ENCODE data around the gene NCDN.

DNA sequence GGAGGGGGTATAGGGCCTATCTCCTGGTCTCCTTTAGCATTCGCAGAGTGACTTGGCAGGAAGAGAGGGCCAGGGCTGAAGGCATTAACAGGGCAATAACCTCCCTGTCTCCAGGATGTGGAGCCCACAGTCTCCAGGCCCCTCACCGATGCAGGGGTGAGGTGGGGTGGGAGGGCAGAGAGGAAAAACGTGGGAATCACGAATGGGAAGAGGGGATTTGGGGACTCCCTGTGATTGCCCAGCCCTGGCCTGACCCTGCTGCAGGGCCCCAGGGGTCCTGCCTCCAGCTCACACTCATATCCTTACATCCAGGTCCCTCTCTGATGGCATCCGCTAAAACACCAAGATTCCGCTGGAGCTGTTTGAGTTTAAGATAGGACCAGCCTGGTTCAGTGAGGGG, 30.1 kb downstream of the NCDN start:
- TF ChIP-seq, protein P1, sequence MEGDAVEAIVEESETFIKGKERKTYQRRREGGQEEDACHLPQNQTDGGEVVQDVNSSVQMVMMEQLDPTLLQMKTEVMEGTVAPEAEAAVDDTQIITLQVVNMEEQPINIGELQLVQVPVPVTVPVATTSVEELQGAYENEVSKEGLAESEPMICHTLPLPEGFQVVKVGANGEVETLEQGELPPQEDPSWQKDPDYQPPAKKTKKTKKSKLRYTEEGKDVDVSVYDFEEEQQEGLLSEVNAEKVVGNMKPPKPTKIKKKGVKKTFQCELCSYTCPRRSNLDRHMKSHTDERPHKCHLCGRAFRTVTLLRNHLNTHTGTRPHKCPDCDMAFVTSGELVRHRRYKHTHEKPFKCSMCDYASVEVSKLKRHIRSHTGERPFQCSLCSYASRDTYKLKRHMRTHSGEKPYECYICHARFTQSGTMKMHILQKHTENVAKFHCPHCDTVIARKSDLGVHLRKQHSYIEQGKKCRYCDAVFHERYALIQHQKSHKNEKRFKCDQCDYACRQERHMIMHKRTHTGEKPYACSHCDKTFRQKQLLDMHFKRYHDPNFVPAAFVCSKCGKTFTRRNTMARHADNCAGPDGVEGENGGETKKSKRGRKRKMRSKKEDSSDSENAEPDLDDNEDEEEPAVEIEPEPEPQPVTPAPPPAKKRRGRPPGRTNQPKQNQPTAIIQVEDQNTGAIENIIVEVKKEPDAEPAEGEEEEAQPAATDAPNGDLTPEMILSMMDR (IDR thresholded peaks at IDR 0.05) = no peak
- TF ChIP-seq, protein P2, sequence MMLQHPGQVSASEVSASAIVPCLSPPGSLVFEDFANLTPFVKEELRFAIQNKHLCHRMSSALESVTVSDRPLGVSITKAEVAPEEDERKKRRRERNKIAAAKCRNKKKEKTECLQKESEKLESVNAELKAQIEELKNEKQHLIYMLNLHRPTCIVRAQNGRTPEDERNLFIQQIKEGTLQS (CRISPR knock-in tag; conservative IDR thresholded peaks at IDR 0.05) = no peak
- no peak for TF ChIP-seq FOXP4 (CRISPR knock-in tag; IDR thresholded peaks at IDR 0.05)
- no peak for TF ChIP-seq HMGXB4 (CRISPR knock-in tag; IDR thresholded peaks at IDR 0.05)
- TF ChIP-seq SP1 (CRISPR knock-in tag; conservative IDR thresholded peaks at IDR 0.05) = no peak
- TF ChIP-seq, protein P3, sequence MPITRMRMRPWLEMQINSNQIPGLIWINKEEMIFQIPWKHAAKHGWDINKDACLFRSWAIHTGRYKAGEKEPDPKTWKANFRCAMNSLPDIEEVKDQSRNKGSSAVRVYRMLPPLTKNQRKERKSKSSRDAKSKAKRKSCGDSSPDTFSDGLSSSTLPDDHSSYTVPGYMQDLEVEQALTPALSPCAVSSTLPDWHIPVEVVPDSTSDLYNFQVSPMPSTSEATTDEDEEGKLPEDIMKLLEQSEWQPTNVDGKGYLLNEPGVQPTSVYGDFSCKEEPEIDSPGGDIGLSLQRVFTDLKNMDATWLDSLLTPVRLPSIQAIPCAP (CRISPR knock-in tag; IDR thresholded peaks at IDR 0.05) = no peak

All from WTC11 (cell line).